ENCODE data around the gene FLNC. TPM values are rescaled to one million over a fixed set of nuclear protein-coding genes. Genes with fewer than 3 reads are reported as not detected.

FLNC gene
- total and polyA plus RNA-seq, 2 of the 4 experiments (the other 2 are of a cell fraction) = 116 to 154 TPM

- Histone ChIP-seq H3K14ac (replicated peaks; ENCODE audit: low read depth, low read length) (no peak overlapping the region), H3K4me2 (ENCODE audit: low read depth, low read length) (no peak overlapping the region), H3K79me1 (ENCODE audit: low read depth in 1 of 2, low read length in 2 of 2) (no peaks in the 10 kb centered on the region), H3K4me3 (ENCODE audit: insufficient read depth, low read depth, low read length) (no peak overlapping the region), H2BK15ac (ENCODE audit: low read depth, low read length) (no peak overlapping the region), H3K9me1 (ENCODE audit: insufficient read depth, low read length) (no peaks in the 10 kb centered on the region), H2AK5ac (ENCODE audit: low read depth, low read length) (no peak overlapping the region), H2AFZ (replicated peaks; ENCODE audit: low read length, poor library complexity) (no peak overlapping the region), H3K27me3 (ENCODE audit: control insufficient read depth, insufficient read depth, low read length) (peaks cover 13% of the 10 kb centered on the region; the same call in 1 of the 2 replicates), H2BK120ac (ENCODE audit: low read depth, low read length) (no peak overlapping the region), H3K4ac (ENCODE audit: low read depth, low read length) (no peak overlapping the region), H3K23ac (ENCODE audit: low read depth, low read length) (no peak overlapping the region), H3K18ac (ENCODE audit: low read depth, low read length) (no peak overlapping the region), H2BK5ac (ENCODE audit: low read depth, low read length, poor library complexity, severe bottlenecking) (no peak overlapping the region), H3K4me1 (ENCODE audit: control insufficient read depth, insufficient read depth, low read length) (no peaks in the 10 kb centered on the region), H4K5ac (ENCODE audit: low read depth, low read length) (no peak overlapping the region), H4K91ac (ENCODE audit: insufficient read depth, low read depth, low read length) (no peak overlapping the region), H4K20me1 (ENCODE audit: insufficient read depth, low read length) (no peaks in the 10 kb centered on the region), H2AK9ac (replicated peaks; ENCODE audit: low read depth, low read length, poor library complexity) (no peak overlapping the region), H3K27ac (ENCODE audit: insufficient read depth, low read length) (no peak overlapping the region), H4K8ac (ENCODE audit: low read depth in 2 of 2, low read length in 2 of 2) (no peak overlapping the region), H3K9me3 (ENCODE audit: control insufficient read depth, insufficient read depth, low read length) (no peaks in the 10 kb centered on the region), H3K36me3 (ENCODE audit: control insufficient read depth, insufficient read depth, low read length) (no peaks in the 10 kb centered on the region), H3K56ac (ENCODE audit: extremely low read depth, insufficient read depth, low read length) (no peak overlapping the region), H2BK20ac (ENCODE audit: low read depth, low read length) (no peak overlapping the region), H3K9ac (ENCODE audit: low read depth, low read length) (no peak overlapping the region)
- CTCF ChIA-PET = no interaction called here
- no peak for TF ChIP-seq MAZ (IDR thresholded peaks at IDR 0.05; ENCODE audit: borderline replicate concordance, low read depth, low read length)
- WGBS, 2 experiments (ENCODE audit: extremely low coverage in 2 of 2, insufficient read length in 1 of 2) = 94% methylated on average over 2 of the region's 4 CpGs; no CpG with 5 or more reads in 1 of the 2 experiments
- dilution Hi-C loops (cut with HindIII; ENCODE audit: low sequenced_read_pairs, unreplicated experiment) = no loop called here
- intact Hi-C loops (cut with micrococcal nuclease) = no loop called here
- ATAC-seq (ENCODE audit: low read depth) = no peak
- no peak for DNase-seq
- POLR2A ChIA-PET (ENCODE audit: unreplicated experiment) = no interaction called here
- BruUV-seq (replicated peaks) = no TSS peak
- in situ Hi-C loops (cut with MboI; ENCODE audit: low sequenced_read_pairs) = loop anchor here (25.0 kb wide), 1 partner anchor 415 kb away; the partner anchor contains the start of gene HILPDA
Observed at GRCh38 chr7:128877756-128878120, 47.5 kb downstream of the FLNC start.

Data from IMR-90 (cell line).